GM19467 (cell line): ENCODE data around the gene SLC6A19.

ENCODE experiments used
- ATAC-seq: cut with Tn5 transposase; IDR thresholded peaks from one replicate; pipeline ENCODE4 v1.9.1; 2021; ENCODE audit warnings: mild to moderate bottlenecking, moderate library complexity; ENCODE audit not compliant: unreplicated experiment

SLC6A19 gene

GRCh38 chr5:1165864-1166263 is 35.5 kb upstream of the SLC6A19 start:
- no peak for ATAC-seq

DNA sequence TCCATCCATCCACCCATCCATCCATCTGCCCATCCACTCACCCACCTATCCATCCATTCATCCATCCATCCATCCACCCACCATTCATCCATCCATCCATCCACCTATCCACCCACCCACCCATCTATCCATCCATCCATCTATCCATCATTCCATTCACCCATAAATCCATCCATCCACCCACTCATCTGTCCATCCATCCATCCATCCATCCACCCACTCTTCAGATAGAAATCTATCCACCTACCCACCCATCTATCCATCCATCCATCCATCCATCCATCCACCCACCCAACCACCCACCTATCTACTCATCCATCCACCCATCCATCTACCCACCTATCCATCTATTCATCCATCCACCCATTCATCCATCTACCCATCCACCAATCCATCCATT is 35.0 kb upstream of the SLC6A19 start:
- ATAC-seq: no peak

GRCh38 chr5:1167361-1167727 is 34.1 kb upstream of the SLC6A19 start:
- no peak for ATAC-seq

DNA sequence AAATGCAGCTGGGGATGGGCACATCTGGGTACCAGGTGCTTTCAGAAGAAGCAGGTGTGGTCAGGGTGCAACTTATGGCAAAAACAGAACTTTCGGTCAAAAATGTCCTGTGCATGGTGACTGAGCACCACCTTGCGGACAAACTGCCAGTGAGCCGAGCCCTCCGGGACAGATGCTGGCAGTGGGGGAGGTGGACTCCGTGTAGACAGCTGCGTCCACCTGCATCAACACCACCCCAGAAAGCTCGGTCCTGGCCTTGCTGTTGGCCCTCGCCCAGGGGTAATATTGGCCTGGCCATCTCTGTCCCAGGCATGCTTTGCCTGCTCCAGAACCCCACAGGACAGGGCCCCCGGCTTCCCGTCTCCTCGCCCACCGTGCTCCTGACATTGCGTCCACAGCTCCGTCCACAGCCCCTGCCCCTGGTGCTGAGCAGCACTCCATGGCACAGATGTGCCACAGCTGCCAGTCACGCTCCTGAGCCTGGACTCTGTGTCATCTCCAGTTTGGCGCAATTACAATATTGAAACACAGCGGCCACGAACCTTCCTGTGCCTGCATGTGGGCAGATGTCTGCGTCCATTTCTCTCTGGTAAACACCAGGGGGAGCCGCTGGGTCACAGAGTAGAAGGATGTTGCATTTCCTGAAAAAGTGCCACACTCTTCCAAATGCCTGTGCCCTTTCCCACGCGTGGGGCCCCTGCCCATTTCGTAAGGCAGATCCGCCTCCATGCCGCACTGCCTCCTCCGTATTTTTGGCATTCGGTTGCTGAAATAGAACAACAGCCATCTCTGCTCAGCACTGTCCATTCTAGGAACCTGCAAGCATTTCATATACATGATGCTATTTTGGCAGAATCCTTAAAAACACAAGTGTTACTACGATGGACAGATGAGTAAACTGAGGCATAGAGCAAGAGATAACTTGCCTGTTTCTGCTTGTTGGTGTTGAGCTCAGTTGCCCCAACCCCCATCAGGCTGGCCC is 33.4 kb upstream of the SLC6A19 start:
- ATAC-seq: no peak

DNA sequence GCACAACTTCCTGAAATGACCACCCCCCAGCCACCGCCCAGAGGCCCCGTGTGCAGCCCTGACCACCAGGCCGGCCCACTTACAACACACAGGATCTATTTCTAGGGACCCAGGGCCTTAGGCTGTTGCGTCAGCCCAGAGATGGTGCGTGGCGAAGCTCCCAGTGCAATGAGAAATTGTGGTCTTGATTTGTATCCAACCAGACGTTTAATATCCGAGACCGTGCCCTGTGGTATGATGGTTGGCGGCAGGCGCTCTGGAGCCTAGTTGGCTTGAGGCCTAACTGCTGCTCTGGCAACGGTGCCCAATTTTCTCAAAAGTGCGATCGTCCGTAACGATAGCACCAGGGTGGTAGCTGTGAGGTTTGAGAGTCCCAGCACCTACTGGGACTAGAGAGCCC is 32.6 kb upstream of the SLC6A19 start:
- no peak for ATAC-seq

DNA sequence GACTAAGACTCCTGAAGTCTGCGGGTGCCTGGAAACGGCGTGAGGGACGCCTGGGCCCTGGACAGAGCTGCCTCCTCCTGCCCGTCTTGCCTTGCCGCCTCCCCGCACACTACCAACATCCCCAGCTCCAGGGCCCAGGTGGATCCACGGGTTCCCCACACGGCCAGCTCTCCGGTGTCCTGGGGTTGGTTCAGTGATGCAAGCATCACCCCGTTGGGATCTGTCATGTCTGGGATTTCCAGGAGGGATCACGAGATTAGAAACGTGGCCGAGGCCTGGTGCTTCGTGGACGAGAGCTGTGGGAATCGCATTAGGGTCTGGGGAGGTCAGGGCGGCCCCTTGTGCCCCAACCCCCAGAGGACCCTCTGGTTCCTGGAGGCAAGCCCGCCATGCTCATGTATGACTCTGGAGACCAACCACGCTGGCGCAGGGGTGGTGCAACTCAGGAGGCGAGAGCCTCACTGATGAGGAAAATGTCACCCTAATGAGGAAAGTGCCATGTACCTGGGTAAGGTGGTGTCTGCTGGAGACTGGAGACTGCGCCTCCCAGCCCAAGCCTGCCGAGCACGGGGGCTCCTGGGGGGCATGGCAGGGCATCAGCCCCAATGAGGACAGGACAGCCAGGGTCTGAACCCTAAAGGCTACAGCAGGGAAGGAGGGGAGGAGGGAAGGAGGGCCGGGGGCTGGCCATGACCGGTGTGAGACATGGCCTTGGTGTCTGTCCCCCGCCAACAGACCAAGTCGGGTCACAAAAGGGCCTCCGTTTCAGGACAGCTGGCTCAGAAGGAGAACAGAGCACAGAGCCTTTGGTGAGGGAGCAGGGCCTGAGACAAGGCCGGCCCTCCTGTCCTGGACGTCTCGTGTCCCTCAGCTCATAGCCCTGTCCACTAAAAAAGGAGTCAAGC is 31.9 kb upstream of the SLC6A19 start:
- no peak for ATAC-seq

DNA sequence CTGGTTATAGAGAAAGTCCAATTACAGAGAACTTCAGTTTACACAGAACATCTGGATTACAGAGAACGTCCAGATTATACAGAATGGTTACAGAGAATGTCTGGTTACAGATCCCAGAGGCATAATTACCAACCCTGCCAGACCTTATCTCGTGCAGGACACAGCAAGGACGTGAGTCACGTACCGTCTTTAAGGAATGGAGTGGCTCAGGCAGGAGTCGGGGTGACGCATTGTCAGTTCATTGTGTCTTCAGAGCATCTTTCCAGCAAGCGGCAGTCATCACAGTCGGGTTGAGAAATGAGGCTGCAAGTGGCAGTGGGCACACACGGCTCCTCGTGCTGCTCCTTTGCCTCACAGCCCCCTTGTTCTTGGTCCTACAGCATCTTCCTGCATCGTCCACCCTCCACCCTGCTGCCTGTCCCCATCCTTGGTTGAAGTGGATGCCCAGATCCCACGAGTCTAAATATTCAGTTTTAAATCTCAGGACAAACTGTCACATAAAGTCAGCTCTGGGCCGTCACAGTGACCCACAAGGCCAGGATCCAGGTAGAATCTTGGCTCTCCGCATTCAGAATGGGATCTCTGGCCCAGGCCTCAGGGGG is 30.0 kb upstream of the SLC6A19 start:
- no peak for ATAC-seq

GRCh38 chr5:1172007-1172581 is 29.3 kb upstream of the SLC6A19 start:
- ATAC-seq: no peak

GRCh38 chr5:1172670-1173404 is 28.6 kb upstream of the SLC6A19 start:
- ATAC-seq: no peak

- no peak for ATAC-seq
These were observed 27.8 kb upstream of the SLC6A19 start for GRCh38 chr5:1173485-1174070.

DNA sequence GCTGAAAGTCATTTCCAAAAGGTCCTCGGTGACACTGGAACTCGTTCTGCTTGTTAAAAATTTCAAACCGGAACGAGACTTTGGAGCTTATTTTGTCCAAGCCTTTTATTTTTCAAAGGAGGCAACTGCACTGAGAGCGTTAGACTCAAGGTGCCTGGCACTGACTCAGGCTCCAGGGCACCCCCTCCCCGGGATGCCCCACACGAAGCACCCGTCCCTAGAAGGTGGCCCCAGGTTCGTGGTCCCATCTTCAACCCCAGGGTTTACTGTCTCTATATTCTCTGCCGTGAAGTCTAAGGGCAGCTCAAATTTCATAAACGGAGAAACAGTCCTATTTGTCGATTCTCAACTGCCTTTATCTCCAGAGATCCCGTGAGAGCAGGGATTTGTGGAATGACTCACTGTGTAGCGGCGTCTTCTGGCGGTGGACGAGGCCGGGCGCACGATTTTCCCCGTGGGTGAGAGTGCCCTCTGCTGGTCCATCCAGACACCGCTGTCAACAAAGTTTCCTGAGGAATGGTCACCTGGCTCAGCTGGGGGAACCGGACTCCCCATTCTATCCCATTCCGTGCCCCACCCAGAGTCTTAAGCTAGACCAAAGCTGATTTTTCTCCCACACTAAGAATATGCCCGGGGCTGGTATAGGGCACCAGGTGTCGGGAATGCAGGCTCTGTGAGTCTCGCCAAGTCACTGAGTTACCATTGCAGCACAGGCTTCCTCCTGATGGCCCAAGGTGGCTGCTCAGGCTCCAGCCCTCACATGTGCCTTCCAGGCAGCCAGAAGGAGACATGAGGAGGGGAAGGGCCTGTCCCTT is 27.1 kb upstream of the SLC6A19 start:
- no peak for ATAC-seq

DNA sequence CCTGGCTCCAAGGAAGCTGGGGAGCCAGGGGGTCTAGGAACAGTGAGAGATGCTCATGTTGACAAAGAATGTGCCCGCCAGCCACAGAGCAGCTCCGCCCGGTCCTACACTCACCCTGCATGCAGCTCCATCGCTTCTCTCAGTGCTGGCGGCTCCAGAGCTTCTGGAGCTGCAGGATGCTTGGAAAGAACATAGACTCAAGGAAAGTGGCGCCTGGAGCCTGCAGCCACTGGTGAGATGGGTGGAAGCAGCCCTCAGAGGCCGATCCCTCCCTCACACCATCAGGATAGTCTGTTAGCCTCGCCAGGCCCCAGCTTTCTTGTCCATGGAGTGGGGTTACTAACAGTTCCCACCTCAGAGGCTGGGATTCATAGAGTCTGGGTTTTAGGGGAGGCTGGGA is 26.4 kb upstream of the SLC6A19 start:
- ATAC-seq: no peak

GRCh38 chr5:1175801-1176472 is 25.5 kb upstream of the SLC6A19 start:
- no peak for ATAC-seq

DNA sequence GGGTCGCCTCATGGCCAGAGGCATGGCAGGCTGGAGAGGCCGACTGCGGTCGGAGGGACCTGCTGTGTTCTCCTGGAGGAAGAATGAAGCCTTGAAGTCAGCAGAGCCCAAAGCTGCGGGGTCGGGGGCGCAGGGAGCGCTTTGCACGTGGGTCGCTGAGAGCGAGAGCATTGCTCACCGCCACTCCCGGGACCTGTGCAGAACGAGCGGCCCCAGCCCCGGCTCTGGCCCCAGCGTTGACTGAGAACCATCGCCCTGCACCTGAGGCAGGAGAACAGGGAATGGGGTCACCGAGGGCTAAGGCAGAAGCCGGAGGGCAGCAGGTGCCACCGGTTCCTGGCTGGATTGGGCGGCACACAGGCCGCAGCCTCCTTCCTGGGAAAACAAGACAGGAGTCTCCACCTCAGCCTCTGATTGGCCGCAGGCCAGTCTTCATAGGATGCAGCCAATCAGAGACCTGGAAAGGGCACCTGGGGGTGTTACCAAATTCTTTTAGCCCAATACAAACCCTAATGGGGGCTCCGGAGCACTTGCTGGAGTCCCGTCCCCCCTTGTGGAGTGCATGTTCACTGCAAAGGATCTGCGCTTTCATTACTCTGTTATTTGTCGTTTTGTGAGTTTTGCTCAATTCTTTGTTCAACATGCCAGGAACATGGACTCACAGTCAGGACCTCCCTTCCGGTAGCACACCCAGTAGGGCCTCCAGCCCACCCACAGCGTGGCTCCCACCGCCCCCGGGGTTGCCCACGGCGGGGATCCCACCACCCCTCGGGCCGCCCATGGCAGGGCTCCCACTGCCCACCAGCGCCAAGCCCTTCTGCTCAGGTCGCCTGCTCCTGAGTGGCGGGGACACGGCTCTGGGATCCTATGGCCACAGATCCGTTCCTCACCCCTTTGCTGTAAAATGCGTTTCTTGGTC is 24.7 kb upstream of the SLC6A19 start:
- no peak for ATAC-seq

DNA sequence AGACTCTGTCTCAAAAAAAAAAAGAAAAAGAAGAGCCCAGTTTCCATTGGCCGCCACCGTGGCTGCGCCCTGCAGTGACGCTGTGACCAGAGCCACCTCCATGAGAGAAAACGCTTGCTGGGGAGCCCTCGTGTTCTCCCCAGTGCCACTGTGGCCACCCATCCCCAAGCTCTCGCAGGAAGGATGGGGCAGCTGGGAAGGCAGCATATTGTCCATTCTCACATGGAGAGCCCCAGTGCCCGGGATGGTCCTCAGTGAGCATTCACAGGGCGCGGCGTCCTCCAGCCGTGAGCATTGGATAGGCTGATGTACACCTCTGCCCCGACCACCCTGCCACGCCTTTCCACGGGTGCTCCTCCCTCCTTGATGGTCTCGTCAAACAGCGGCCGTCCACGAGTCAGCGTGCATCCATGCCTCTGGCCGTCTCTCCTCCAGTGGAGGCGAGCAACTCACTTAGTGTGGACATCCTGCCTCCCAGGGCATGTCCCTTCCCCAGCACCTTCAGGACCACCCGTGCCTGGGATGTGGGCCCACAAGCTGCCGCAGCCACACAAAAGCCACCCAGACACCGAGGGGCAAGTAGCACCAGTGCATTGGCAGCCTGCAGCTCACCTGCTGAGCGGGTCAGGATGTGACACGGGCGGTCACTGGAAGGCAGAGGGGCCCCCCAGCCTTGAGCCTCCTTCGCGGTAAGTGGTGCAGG is 23.4 kb upstream of the SLC6A19 start:
- no peak for ATAC-seq

GRCh38 chr5:1178529-1179382 is 22.6 kb upstream of the SLC6A19 start:
- ATAC-seq: no peak
